Stomach (tissue), 4 donors: ENCODE results near the gene TGM4.

ENCODE experiments used
- POLR2A ChIP-seq, 4 donors: fragments of 450-650 bp; IDR thresholded peaks; one replicate each; pipeline ENCODE4 v1.6.1; 2016; ENCODE audit warnings: antibody characterized with exemption in 4 of 4, control low read depth in 2 of 4, mild to moderate bottlenecking in 1 of 4, moderate library complexity in 1 of 4
- TF ChIP-seq, protein P1 (sequence below), 7 experiments: fragments of 450-650 bp in 4 of 7; fragments of 200-600 bp in 3 of 7; sonication (generic) in 3 of 7; IDR thresholded peaks; one replicate each; pipeline ENCODE4 v1.5.1; 2016 to 2019; ENCODE audit warnings: antibody characterized with exemption in 7 of 7, control low read depth in 2 of 7, mild to moderate bottlenecking in 1 of 7

DNA sequence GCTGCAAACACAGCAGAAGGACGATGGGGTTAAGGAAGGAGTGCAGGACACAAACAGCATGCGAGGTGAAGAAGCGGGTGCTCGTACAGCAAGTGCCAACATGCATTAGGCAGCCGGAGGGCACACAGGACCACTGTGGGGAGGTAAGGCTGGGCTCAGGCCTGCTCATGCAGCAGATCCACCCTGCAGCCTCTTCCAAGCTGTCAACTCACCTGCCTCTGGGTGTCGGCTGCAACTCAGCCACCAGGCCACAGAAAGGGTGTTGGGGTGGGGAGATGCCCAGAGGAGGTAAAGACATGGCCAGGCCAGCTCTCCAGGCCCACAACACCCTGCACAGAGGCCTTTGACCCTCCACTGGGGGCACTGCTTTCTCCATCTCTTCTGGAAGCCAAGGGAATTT lies 44.2 kb downstream of the TGM4 start:
- TF ChIP-seq, protein P1, sequence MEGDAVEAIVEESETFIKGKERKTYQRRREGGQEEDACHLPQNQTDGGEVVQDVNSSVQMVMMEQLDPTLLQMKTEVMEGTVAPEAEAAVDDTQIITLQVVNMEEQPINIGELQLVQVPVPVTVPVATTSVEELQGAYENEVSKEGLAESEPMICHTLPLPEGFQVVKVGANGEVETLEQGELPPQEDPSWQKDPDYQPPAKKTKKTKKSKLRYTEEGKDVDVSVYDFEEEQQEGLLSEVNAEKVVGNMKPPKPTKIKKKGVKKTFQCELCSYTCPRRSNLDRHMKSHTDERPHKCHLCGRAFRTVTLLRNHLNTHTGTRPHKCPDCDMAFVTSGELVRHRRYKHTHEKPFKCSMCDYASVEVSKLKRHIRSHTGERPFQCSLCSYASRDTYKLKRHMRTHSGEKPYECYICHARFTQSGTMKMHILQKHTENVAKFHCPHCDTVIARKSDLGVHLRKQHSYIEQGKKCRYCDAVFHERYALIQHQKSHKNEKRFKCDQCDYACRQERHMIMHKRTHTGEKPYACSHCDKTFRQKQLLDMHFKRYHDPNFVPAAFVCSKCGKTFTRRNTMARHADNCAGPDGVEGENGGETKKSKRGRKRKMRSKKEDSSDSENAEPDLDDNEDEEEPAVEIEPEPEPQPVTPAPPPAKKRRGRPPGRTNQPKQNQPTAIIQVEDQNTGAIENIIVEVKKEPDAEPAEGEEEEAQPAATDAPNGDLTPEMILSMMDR (IDR thresholded peaks at IDR 0.05), result no peak
- no peak for TF ChIP-seq POLR2A (IDR thresholded peaks at IDR 0.05)
